SKM-1 (cell line): ENCODE results near the gene LGALS8.
A peak's percentile ranks its signal among the peaks of the same experiment; 100 is the strongest.
"Not testable (repeated sequence)": the region's sequence is repeated elsewhere in the genome, so short reads cannot be mapped to it uniquely, and the experiment has no call there.

ENCODE experiments used
- DNase-seq: peaks from one replicate; lab custom pipeline; 2025; ENCODE audit not compliant: unreplicated experiment; lab: John Stamatoyannopoulos, UW

The LGALS8 gene

DNA sequence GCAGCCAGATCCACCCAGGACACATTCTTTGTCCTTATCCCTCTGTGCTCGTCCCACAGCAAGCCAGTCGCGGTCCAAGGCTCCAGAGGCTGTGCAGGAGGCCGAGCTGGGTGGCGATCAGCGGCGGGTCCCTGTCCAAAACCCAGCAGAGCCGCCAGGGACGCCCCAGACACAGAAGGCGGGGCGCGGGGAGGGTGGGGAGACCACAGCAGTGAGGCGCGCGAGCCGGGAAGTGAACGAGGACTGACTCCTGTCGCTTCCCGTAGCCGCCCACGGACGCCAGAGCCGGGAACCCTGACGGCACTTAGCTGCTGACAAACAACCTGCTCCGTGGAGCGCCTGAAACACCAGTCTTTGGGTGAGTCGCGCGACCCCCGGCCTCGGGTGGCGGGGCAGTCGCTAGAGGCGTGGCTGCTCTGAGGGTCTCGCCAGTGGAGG, at the start of gene LGALS8:
TSS of gene LGALS8 (plus strand) at position 279 of the 438 bp plus-strand sequence. CDS start 2,089 bp downstream, outside the sequence.
- DNase-seq: peak; percentile 68

DNA sequence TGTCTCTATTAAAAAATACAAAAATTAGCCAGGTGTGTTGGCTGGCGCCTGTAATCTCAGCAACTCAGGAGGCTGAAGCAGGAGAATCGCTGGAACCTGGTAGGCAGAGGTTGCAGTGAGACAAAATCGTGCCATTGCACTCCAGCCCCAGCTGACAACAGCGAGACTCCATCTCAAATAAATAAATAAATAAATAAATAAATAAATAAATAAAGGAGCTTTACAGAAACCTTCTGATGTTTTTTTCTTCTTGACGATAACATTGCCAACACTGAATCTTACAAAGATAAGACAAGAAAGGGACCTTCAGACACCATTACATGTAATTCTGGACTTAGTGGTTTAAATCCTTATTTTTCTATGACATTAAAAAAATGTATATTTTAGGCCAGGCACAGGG, 47.8 kb upstream of the LGALS8 start:
- no peak for DNase-seq

DNA sequence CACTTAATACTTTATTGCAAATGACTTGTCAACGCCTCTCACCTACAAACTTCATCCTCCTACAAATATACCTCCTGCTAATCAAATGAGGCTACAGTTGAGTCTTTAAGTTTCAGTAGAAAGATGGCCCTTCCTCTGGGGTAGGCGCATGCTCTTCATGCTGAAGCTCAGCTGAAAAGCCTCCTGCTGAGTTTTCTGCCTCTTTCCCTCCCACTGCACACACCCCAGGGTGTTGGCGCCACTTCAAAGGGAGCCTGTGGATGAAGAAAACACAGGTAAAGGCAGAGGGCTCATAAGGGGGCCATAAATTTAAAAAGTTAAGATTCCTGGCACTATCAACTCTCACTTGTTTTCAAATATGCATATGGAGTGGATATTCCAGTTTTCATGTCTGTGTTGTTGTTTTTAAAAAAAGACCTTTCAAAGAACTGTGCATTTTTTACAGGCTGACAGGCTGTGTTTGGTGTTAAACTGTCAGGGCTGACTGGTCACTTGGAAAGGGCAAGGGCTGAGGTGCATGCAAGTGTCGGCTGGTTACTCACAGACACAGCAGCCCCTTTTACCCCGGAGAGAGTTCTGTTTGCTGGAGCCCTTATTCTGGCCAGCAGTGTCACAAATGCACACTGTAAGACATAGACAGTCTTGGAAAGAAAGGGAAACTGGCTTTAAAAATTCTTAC, 42.9 kb upstream of the LGALS8 start:
- no peak for DNase-seq

DNA sequence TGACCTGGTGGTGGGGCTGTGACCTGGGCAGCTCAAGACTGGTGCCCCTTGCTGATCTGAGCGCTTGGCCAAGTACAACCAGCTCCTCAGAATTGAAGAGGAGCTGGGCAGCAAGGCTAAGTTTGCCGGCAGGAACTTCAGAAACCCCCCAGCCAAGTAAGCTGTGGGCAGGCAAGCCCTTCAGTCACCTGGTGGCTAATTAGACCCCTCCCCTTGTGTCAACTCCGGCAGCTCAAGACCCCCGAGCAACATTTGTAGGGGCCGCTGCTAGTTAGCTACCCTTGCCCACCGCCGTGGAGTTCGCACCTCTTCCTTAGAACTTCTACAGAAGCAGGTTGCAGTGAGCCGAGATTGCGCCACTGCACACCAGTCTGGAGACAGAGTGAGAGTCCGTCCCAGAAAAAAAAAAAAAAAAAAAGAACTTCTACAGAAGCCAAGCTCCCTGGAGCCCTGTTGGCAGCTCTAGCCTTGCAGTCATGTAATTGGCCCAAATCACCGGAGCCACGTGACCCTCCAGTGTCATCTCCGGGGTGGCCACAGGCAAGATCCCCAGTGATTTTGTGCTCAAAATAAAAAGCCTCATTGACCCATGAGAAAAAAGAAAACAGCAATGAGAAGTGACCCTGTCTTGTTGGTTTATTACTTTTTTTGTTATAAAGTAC, 39.3 kb upstream of the LGALS8 start:
- DNase-seq: no peak

DNA sequence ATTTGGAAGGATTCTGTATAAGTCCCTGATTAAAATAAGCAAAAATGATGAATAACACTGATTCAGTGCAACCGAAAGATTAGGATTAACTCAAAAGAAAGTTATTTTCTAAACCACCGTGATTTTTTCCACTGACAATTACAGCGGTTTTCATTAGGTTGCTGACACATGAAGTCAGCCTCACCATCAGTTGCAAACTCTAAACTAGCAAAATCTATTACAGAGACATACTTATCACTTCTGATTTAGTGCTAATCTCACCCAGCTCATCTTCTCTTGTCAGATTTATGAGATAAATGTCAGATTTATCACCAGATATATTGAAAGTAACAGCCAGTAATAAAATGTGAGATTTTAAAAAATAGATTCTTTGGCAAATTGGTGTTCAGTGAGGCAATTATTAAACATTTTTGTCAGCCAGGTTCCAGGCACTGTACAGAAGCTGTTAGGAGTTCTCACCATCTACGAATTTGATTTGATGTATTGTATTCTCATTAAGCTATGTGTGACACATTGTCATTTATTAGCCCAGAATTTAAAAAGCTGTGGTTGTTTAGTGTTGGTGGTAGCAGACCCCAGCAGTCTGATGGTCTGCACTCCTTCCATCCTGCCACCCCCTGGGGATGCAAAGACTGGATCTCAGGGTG, 37.3 kb upstream of the LGALS8 start:
- no peak for DNase-seq

DNA sequence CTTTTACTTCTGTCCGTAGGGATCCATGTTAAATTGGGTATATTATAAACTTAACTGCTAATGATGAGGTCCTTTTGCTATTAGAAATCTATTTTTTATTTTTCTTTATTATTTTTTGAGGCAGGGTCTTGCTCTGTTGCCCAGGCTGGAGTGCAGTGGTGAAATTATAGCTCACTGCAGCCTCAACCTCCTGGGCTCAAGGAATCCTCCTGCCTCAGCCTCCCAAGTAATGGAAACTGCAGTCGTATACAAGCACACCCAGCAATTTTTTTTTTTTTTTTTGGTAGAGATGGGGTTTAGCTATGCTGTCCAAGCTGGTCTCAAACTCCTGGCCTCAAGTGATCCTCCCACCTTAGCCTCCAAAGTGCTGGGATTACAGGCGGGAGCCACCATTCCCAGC, 34.6 kb upstream of the LGALS8 start:
- not testable (repeated sequence) for DNase-seq

DNA sequence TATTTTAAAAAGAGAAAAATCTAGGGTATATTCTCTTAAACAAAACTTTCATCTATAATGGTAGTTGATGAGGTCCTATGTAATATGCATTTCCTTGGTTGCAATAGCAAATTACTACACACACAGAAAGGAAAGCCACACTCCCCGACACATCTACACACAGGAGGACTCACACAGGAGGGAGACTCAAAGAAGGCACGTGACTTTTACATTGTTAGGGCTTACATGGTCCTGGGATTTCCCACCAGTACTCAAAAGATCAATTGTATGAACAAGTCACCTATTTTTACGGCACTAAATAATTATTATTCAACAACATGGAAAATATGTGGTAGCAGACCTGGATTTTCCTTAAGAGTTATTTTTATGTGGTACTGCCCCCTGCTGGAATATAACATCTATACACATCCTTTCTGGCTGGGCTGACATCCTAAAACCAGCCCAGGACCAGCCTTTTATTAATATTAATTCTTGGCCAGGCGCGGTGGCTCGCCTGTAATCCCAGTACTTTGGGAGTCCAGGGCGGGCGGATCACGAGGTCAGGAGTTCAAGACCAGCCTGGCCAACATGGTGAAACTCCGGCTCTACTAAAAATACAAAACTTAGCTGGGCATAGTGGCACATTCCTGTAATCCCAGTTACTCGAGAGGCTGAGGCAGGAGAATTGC, 33.9 kb upstream of the LGALS8 start:
- peak; percentile 65 for DNase-seq

DNA sequence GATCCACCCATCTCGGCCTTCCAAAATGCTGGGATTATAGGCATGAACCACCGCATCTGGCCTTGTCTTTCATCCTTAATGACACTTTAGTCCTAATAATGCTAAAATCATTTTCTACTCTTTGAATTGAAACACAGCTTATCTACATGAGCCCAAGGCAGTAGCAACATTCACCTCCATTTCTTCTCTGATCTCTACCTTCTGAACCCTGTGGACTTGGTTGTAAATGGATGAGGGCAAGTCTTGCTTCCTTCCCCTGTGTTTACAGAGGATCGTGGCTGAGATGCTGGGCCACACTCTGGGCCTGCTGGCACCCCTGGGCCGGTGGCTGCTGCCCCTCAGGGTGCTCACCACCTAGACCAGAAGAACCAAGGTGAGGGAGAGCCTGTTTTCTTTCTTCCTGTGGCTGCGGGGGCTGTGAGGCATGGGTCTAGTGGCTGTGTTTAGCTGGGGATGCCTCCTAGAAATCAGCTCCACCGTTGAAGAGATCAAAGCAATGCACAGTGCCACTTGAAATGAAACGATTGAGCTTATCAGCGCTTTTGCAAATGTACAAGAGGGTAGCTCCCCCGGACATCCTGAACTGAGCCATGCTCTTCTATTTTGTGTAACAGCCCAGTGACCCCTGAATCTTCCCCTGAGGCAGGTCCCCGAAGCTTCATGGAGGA, 32.2 kb upstream of the LGALS8 start:
- DNase-seq: no peak

DNA sequence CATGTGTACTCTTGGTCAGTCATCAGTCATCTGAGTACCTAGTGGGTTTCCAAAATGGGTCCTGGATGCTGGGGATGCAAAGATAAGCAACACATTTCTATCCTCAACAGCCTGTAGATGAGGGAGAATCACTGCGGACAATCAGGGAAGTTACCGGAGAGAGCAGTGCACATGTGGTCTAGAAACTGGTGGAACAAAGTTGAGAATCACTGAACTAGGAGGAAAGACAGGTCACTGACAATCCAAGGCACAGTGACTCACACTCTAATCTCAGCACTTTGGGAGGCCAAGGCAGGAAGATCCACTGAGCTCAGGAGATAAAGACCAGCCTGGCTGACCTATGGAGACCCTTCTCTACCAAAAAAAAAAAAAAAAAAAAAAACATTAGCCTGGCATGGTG, 31.4 kb upstream of the LGALS8 start:
- no peak for DNase-seq

DNA sequence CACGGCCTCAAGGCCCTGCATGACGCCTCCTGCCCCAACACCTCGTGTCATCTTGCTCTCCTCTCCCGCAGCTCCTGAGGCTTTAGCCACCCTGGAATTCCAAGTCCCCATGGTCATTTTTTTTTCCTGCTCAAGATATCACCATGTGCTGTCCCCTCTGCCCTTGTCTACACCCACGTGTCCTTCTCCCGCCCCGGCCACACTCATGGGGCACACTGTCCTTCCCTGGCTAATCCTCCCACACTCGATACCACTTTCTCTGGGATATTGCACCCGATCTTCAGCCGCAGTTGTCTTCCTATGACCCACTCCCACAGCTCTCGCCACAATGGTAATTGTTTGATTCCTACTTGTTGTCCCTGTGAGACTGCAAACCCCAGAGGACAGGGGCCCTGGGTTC, 29.7 kb upstream of the LGALS8 start:
- no peak for DNase-seq

DNA sequence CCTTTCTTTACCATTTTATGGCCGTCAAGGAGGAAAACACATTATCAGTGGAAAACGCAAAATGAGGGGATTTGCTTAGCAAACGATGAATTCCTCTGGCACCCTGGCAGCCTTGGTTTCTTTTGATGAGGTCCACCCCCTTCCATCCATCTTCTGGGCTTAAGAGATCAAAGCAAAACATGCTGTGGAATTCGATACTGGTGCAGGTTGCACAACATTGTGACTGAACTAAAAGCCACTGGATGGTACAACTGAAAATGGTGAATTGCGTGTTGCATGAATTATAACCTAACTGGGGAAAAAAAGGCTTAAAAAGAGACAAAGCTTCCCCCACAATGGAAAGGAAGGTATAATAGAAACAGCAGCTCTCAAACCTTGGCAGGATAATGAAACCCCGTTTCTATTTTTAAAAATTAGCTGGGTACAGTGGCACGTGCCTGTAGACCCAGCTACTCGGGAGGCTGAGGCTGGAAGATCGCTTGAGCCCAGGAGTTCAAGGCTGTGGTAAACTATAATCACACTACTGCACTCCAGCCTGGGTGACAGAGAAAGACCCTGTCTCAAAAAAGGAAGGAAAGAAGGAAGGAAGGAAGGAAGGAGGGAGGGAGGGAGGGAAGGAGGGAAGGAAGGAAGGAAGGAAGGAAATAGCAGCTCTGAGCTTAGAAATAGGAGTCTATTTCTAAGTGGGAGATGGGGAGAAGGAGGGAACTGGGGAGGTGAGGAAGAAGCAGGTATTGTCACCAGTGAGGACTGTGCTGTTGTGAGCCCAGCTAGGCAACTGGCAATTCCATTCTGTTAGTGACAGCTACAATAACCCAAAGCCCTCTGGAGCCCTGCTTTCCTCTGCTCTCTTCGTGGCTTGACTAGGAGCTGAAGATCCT, 29.0 kb upstream of the LGALS8 start:
- DNase-seq: no peak

DNA sequence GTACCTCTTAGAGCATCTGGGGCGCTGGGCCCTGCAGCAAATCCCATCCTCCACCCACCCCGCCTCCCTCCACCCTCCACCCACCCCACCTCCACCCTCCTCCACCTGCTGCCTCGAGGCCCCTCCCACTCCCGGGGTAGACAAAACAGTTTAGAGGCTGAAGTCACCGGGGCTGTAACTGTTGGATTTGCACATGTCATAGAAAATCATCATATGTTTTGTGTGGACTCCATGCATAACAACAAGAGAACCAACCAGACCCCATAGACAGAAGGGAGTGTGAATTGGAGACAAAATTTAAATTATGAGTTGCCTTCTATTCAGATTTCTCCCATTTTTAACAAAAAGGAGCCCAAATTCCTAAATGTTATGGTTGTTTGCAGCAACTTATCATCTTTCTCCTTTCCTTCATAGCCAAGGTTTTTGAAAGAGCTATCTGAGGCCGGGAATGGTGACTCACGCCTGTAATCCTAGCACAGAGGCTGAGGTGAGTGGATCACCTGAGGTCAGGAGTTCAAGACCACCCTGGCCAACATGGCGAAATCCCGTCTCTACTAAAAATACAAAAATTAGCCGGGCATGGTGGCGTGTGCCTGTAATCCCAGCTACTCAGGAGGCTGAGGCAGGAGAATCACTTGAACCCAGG, 28.2 kb upstream of the LGALS8 start:
- no peak for DNase-seq

DNA sequence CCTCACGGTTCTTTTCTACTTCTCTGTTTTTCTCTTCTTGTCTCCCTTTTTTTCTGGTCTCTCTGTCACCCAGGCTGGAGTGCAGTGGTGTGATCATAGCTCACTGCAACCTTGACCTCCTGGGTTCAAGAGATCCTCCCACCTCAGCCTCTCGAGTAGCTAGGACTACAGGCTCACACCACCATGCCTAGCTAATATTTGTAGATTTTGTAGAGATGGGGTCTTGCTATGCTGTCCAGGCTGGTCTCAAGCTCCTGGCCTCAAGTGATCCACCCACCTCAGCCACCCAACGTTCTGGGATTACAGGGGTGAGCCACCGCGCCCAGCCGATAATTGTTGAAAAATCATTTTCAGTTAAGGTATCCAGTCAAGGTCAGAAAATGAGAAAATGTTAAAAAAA, 25.9 kb upstream of the LGALS8 start:
- no peak for DNase-seq

DNA sequence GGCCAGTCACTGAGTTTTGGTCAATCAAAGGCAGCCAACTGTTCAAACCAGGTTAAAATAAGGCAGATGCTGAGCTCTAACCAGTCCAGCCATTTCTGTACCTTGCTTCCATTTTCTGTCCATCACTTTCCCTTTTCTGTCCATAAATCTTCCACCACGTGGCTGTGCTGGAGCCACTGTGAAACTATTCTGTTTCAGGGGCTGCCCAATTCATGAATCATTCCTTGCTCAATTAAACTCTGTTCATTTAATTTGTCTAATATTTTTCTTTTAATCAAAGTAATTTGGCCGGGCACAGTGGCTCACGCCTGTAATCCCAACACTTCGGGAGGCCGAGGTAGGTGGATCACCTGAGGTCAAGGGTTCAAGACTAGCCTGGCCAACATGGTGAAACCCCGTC, 22.7 kb upstream of the LGALS8 start:
- DNase-seq: no peak

DNA sequence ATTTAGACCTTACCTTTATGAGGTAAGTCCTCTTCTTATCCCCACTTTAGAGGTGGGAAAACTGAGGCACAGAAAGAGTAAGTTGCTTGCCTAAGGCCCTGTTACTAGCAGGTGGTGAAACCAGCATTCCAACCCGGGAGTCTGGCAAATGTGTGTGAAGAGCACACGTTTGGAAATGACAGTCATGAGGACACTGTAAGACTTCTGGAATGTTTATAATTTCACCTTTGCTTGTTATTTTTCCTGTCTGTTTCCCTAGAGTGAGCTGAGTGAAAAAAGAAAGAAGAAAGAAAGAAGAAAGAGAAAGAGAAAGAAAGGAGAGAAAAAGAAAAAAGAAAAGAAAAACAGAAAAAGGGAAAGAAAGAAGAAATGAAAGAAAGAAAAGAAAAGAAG, 21.2 kb upstream of the LGALS8 start:
- DNase-seq: no peak

DNA sequence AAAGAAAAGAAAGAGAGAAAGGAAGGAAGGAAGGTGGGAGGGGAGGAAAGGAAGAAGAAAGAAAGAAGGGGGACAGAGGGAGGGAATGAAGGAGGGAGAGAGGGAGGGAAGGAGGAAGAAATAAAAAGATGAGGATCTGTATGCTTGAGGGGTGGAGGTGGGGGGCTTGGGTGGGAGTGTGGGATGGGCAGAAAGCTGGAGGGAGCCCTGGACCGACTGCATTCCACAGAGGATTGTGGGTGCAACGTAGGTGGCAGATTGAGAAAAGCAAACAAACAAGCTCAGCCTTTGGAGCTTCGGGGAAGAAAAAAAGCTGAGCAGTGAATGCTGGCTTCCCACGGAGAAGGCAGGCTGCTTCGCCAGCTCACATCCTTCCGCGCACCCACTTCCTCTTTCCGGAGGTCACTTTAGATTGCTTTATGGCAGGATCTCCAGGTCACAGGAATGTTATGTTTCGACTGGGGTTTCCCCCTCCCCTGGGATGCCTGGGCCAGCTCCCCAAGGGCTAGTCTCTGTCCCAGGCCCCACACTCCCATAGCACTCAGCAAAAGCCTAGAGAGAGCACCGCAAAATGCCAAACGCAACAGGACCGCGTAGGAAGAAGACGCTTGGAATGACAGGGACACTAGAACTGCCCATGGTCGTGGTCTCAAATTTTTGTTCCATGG, 20.7 kb upstream of the LGALS8 start:
- DNase-seq: peak; percentile 80

DNA sequence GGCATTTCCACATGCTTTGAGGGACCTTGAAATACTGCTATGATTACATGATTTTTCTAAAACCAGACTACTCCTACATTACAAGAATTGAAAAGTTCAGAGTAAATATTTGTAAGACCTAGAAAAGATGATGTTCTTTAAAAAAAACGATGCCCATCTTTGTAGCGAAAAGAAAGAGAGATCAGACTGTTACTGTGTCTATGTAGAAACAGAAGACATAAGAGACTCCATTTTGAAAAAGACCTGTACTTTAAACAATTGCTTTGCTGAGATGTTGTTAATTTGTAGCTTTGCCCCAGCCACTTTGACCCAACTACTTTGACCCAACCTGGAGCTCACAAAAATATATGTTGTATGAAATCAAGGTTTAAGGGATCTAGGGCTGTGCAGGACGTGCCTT, 19.4 kb upstream of the LGALS8 start:
- DNase-seq: not testable (repeated sequence)

DNA sequence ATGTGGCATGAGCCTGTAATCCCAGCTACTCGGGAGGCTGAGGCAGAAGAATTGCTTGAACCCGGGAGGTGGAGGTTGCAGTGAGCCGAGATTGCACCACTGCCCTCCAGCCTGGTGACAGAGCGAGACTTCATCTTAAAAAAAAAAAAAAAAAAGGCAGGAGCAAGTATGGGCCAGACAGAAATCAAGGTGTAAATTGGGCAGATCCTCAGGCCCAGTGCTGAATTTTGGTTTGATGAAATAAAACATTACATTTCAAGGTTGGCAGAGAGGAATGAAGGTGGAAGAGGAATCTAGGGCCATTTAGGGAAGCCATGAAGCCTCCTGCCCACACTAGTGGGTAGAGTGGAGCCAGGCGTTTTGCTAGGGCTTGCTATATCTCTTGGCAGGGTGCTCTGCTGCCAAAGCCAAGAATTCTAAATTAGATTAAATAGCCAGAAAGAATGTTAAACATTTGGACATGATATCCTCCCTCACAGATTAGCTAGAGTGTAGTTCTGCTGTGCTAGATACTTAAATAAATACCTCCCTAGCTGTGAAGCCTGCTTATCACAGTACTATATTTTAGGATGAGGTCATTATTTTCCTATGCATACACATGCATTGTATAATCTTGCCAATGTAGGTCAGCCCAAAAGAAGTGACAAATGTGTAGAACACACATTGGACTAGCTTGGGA, 16.6 kb upstream of the LGALS8 start:
- no peak for DNase-seq

DNA sequence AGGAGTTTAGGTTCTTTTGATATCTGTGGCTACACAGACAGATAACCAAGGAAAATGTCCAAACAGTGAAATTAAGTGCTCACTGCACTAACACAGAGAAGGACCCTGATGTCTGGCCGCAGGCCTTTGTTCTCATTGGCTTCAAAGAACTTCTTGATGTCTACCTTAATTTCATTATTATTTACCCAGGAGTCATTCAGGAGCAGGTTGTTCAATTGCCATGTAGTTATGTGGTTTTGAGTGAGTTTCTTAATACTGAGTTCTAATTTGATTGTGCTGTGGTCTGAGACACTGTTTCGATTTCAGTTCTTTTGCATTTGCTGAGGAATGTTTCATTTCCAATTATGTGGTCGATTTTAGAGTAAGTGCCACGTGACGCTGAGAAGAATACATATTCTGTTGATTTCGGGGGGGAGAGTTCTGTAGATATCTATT, 15.2 kb upstream of the LGALS8 start:
- no peak for DNase-seq
